HFF-Myc (cell line): ENCODE measurements around the gene SPIRE1.

ENCODE experiments used
- DNase-seq: peaks from one replicate; pipeline ENCODE4 v3.0.0-alpha.2; 2011; ENCODE audit warnings: low read depth; ENCODE audit errors: extremely low read depth
- H3K4me3 ChIP-seq: replicated peaks from 2 replicates; pipeline ENCODE4 v1.5.1; 2011; ENCODE audit warnings: low read depth, mild to moderate bottlenecking, control low read depth, low read length
- CTCF ChIP-seq: IDR thresholded peaks from 2 replicates; pipeline ENCODE4 v1.5.1; 2012; ENCODE audit warnings: mild to moderate bottlenecking, low read depth, low read length, control low read depth; ENCODE audit errors: missing control alignments

Gene SPIRE1

GRCh38 chr18:12625241-12625640 is 32.7 kb downstream of the SPIRE1 start:
- DNase-seq, result no peak
- H3K4me3 ChIP-seq, result no peak overlapping the region
- no peak for TF ChIP-seq CTCF

- no peak overlapping the region for H3K4me3 ChIP-seq
- no peak for DNase-seq
- TF ChIP-seq CTCF, result no peak
Measured at GRCh38 chr18:12621742-12622306, 36.1 kb downstream of the SPIRE1 start.

GRCh38 chr18:12615748-12616147 is 42.2 kb downstream of the SPIRE1 start:
- no peak for TF ChIP-seq CTCF
- no peak for DNase-seq
- H3K4me3 ChIP-seq, result no peak overlapping the region

- no peak for TF ChIP-seq CTCF
- DNase-seq, result no peak
- H3K4me3 ChIP-seq, result no peak overlapping the region
Measured at GRCh38 chr18:12608301-12608700, 49.6 kb downstream of the SPIRE1 start.

GRCh38 chr18:12606592-12607315 is 51.2 kb downstream of the SPIRE1 start:
- TF ChIP-seq CTCF, result no peak
- H3K4me3 ChIP-seq, result no peak overlapping the region
- no peak for DNase-seq

GRCh38 chr18:12604445-12605007 is 53.4 kb downstream of the SPIRE1 start:
- TF ChIP-seq CTCF, result no peak
- DNase-seq, result no peak
- H3K4me3 ChIP-seq, result no peak overlapping the region
